Mammary epithelial cell (primary cell): ENCODE data around the gene CCDC185.

Experiments
- CTCF ChIP-seq, 2 donors: IDR thresholded peaks in 1 of 2; conservative IDR thresholded peaks in 1 of 2; 2 replicates each; pipeline ENCODE4 v1.5.1; 2011 to 2012; ENCODE audit warnings: inconsistent platforms in 2 of 2, low read length in 2 of 2, mild to moderate bottlenecking in 2 of 2, control low read depth in 1 of 2, low read depth in 1 of 2; ENCODE audit not compliant: insufficient read depth in 1 of 2; ENCODE audit errors: extremely low read depth in 1 of 2
- EZH2 ChIP-seq: IDR thresholded peaks from 2 replicates; pipeline ENCODE4 v1.6.1; 2012; ENCODE audit warnings: low read length, inconsistent platforms, borderline replicate concordance

- no peak for TF ChIP-seq EZH2
- TF ChIP-seq CTCF (conservative IDR thresholded peaks at IDR 0.05 in 1 of 2, IDR thresholded peaks at IDR 0.05 in 1 of 2; ENCODE audit: extremely low read depth in 1 of 2, insufficient read depth in 1 of 2, low read depth in 1 of 2, low read length in 2 of 2): no peak
These were observed 30.5 kb downstream of the CCDC185 start for GRCh38 chr1:223423641-223424233.
